GM18520 (cell line): ENCODE results near the gene PRIMA1.

Experiments
- ATAC-seq: cut with Tn5 transposase; IDR thresholded peaks from one replicate; pipeline ENCODE4 v1.9.1; 2021; ENCODE audit not compliant: unreplicated experiment

The PRIMA1 gene, protein sequence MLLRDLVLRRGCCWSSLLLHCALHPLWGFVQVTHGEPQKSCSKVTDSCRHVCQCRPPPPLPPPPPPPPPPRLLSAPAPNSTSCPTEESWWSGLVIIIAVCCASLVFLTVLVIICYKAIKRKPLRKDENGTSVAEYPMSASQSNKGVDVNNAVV

DNA sequence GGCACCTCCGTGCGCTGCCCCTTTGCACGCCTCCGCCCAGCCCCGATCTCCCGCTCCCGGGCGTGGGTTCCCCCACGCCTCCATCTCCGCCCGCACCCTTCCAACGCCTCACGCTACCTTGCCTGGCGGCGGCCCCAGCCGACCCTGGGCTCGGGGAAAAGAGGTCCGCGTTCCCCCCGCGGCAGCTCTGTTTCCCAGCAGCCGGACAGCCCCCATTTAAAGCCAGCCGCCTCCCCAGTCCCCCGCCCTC is at the start of gene PRIMA1:
TSS of gene PRIMA1 (minus strand) at position 193 of the 250 bp plus-strand sequence. CDS start 767 bp downstream, outside the sequence.
- no peak for ATAC-seq

- ATAC-seq: no peak
These were observed 46.5 kb upstream of the PRIMA1 start for GRCh38 chr14:93834699-93835371.

GRCh38 chr14:93832665-93833064 is 44.4 kb upstream of the PRIMA1 start:
- no peak for ATAC-seq

GRCh38 chr14:93832081-93832480 is 43.8 kb upstream of the PRIMA1 start:
- ATAC-seq: no peak

DNA sequence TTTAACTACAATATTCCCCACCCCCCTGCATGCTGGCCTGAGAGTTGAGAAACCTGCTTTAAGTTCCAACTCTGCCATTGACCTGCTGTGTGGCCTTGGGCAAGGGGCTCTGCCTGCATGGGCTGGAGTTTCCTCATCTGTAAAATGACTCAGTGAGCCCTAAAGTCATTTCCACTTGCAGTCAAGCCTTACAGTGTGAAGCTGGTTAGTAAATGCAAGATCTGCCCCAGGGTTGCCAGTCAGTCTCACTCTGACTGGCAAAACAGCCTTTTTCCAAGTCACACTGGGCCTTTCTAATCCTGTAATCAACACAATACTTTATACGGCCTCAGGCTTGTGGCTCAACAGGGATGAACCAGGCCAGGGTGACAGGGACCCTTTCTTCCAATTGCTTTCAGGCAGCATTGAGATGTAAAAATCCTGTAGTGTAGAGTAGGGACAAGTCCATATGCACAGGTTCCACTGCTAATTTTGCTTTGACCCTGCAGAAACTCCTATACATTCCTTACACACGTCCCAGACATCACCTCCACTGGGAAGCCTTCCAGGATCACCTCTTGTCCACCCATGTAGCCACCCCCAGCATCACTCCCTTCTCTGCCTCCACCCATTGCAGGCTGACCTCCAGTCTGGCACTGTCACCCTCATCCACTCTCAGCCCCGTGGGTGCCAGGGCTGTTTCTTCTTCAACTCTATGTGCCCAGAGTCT is 42.6 kb upstream of the PRIMA1 start:
- no peak for ATAC-seq

DNA sequence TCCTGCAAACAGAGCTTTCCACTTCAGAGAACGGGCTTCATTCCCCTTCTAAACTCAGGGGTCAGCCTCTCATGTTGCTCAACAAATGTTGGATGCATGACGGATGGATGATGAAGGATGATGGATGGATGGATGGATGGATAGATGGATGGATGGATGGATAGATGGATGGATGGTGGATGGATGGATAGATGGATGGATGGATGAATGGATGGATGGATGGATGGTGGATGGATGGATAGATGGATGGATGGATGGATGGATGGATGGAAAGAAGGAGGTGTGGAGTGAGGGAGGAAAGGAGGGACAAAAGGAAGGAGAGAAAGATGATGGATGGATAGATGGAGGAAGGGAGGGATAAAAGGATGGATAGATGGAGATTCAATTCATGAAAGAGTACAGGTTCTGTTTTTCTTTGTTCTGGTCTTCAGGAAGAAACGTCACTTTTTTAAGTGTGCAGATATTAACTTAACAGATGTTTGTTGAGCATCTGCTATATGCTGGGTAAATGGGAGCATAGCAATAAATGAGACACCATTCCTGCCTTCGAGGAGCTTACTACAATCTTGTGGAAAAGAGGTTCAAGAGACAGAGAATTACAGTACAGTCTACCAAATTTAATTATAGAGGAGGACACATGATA is 41.7 kb upstream of the PRIMA1 start:
- ATAC-seq: no peak

GRCh38 chr14:93825235-93825553 is 36.9 kb upstream of the PRIMA1 start:
- no peak for ATAC-seq

DNA sequence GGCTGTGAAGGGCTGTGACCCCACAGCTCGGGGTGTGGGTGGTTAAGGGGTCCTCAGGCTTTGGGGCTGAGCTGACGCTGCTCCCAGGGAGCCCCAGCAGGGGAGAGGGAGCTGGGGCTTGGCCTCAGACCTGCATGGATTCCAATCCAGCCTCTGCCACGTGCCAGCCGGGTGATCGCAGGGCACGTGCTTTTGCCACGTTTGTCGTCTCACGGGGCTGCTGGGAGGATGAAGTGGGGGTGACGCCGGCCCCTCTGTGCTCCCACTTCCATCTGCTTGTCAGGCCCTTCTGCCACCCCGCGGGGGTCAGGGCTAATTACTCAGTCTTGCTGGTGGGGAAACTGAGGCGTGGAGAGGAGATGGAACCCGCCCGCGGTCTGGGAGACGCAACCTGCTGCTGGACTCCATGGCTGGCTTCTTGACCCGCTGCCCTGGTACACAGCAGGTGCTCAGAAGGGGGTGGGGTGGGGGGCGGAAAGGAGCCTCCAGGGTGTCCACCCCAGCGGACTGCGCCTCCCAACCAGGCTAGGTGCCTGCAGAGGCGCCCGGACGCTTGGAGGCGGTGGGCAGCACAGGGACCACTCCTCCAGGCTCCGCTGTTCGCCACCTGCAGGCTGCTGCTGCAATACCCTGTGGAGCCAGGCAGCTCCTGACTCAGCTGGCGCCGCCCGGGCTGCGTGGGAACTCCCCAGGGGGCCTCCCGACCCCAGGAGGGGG is 36.4 kb upstream of the PRIMA1 start:
- ATAC-seq: no peak

GRCh38 chr14:93824076-93824475 is 35.8 kb upstream of the PRIMA1 start:
- no peak for ATAC-seq

- no peak for ATAC-seq
These were observed 32.8 kb upstream of the PRIMA1 start for GRCh38 chr14:93821051-93821450.

DNA sequence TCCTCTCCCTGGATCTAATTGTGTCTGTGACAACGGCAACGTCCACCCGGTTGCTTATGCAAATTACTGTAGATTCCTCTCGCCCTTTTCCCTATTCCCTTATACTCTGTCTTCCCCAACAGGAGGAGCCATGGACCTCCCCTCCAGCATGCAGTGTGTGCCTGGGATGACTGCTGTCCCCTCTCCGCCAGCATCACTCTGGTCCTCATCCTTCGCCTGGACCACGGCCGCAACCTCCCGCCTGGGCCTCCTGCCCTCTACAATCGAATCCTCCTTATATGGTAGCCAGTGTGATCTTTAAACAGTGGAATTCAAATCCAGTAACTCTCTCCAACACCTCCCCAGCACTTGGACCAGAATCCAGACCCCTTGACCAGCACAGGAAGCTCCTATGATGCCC is 30.6 kb upstream of the PRIMA1 start:
- no peak for ATAC-seq

- ATAC-seq: no peak
These were observed 23.4 kb upstream of the PRIMA1 start for GRCh38 chr14:93811676-93812075.

DNA sequence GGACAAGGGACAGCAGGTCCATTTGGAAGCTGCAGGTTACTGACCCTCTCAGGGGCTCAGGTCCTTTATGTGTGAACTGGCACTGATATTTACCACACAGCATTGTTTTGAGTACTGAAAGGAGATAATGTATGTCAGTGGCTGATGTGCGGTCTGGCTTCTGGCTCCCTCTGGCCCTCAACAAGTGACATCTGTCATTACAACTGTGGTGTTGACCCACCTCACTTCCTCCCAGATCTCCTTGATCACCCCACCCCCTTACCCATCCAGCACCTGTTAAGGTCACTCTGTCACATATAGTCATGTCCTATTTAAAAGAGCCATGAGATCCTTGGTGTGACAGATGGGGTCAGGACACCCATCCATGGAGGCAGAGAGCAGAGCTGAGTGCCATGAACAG is 22.7 kb upstream of the PRIMA1 start:
- ATAC-seq: no peak

DNA sequence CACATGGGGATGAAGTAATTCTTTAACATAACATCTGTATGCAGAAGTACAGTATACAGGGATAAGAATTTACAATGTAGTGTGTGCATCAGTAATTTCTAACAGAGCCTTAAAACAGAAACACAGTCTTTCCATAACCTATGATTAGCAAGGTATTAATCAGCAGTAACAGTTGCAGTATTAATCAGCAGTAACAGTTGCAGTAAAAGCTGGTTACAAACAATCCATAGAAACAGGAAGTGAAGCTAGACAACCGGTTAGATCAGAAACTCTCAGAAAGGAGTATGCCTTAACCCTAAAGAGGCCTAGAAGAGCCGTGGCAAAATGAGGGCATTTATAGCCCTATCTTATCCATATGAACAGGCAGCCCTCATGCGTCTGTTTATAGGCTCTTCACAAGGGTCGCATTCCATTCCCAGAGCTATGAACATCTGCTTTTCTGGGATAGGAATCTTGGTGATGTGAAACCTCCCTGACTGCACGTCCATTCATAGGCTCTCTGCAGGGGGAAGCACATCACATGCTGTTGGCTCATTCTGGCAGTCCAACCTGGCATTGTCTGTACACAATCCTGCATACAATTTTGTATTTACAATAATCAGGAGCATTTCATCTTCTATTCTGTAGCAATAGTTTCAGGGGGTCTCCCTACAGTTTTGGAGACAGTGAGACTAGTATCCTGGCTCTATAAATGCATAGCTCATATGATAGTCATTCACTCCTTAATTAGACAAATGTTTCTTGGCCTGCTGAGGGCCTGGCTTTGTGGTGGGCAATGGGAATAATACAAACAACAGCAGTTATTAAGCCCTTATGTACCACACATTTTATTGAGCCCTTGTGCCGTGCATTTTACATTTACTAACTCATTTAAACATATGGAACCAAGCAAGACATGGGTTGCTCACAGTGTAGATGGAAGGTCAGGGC is 21.5 kb upstream of the PRIMA1 start:
- peak; percentile 78 for ATAC-seq

DNA sequence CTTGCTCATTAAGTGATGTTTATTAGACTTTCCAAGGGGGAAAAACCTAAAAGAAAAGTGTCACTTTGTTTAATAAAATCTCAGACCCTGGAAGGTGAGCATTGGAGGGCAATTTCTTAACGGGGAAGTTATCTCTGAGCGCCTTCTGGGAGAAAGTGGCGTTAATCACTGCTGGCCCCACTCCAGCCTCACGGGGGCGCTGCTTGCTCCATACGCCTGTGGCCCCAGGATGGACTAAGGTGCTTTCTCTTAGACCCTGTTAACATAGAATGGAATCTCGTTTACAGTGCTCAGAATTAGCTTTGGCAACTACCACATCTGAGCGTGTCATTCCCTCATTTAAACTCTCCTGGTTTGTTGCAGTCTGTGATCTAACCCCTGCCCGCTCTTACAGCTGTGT is 16.4 kb upstream of the PRIMA1 start:
- ATAC-seq: no peak

- ATAC-seq: no peak
These were observed 15.4 kb upstream of the PRIMA1 start for GRCh38 chr14:93803408-93804318.

DNA sequence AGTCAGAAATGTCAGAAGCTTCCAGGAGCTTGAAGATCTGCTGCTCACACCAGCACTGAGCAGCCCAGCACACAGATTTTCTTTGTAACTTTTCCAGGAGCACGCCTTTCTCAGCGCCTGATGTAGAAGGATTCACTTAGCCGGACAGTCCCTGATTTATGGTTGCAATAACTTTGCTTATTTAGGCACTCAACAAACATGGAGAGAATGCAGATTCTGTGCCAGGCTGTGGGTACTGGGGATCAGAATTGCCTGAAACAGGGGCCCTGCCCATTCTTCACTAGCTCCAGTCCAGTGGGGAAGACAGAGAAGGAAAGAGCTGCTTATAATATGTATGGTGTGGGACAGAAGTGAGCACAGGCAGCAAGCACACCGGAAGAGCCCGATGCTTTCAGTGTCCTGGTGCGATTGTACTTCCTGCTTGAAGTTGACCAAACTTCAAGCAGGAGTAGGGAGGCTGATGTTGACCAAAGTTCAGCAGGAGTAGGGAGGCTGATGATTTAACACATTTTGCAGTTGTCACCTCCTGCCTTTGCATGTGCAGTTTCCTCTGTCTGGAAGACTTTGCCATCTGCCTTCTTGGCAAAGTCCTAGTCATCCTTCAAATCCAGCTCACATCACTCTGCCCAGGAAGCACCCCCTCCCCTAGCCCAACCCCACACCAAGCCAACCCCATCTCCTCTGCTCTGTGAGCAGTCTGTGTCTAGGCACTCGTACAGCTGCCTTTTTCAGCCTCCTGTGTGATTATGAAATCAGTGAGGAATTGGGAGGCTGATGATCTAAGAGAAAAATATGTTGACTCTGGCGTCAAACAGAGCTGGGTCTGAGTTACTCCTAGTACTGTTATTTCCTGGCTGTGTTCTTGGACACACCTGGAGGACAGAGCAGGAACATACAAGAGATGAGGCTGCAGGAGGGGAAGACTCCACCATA is 12.0 kb upstream of the PRIMA1 start:
- ATAC-seq: no peak

- ATAC-seq: no peak
These were observed 11.3 kb upstream of the PRIMA1 start for GRCh38 chr14:93799617-93799988.

DNA sequence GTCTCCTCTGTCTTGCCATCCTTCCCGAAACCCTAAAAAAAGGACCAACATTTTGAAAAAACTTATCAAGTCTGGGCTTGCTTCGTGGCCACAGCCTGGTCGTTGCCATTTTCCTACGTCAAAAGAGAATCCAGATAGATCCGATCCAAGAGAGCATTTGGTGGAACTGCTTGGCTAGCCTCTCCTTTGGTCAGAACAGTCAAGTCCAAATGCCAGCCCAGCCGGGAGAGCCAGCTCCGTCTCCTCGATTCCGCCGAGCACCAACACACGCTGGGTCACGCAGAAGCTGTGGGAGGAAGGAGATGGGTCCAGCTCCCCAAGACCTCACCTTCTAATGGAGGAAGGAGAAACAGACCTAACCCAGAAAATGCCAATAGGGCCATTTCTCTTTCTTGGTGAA is 9.3 kb upstream of the PRIMA1 start:
- no peak for ATAC-seq
